ENCODE results near the gene GSG1L.

DNA sequence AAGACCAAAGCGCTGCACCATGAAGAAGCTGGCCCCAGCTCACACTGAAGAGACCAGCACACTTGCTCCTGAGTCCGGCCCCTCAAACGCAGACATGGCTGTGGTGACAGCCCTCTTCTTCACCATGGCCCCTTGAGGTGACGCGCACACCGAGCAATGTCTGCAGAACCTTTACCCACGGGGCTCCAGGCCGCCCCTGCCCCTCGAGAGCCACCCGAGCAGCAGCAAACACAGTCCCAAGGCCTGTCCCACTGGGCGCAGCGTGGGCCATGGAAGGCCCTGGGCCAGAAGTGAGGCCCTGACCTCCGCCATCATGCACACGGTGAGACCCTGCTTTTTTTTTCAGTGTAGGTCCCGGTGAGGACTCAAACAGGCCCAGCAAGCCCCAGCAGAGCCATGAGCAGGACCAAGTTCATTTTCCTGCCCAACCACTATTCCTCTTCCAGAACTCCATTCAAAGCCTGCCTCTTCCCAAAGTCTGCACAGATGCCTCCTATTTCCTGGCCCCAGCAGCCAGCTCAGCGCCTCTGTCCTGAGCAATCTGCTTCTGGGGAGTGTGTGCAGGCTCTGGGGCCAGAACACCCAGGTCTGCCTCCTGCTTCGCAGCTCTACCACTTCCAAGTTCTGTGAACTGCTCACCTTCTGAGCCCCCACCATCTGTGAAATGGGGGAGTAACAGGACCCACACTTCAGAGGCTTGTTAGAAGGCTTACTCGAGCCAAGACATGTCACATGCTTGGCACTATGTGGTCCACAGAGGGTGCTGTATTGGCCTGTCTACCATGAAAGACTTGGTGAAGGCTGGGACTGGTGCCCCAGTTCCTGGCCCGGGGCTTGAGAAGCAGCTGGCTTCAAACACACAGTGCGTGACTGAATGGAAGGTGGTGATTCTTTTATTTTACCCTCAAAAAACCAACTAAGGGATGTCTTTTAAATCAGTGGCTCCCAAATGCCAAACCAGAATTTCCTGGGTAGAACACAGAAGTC, 35.7 kb upstream of the GSG1L start:
- TF ChIP-seq CTCF (IDR thresholded peaks at IDR 0.05) (no peak), POLR2AphosphoS5 (IDR thresholded peaks at IDR 0.05) (no peak)
